Body of pancreas (tissue), 4 donors: ENCODE data around the gene CCDC86. TPM values are rescaled to one million over a fixed set of nuclear protein-coding genes. Genes with fewer than 3 reads are reported as not detected.

ENCODE experiments used
- ATAC-seq: fragments of 150-250 bp; one replicate; pipeline ENCODE4 v1.9.1; 2016
- DNase-seq, 4 donors: peaks; one replicate each; pipeline ENCODE4 v3.0.0-alpha.2; 2019
- H3K27ac ChIP-seq, 4 donors: fragments of 200-600 bp; sonication (generic); 1 replicate in 3 of 4; 2 replicates in 1 of 4; pipeline versions ENCODE4 v1.5.1 to v1.6.1; 2016 to 2019; ENCODE audit warnings: mild to moderate bottlenecking in 1 of 4, mixed read lengths in 1 of 4, moderate library complexity in 1 of 4
- H3K27me3 ChIP-seq, 2 donors: fragments of 200-600 bp; sonication (generic); one replicate each; pipeline ENCODE4 v1.6.0; 2016; ENCODE audit warnings: mild to moderate bottlenecking in 1 of 2
- H3K36me3 ChIP-seq, 2 donors: fragments of 200-600 bp; sonication (generic); replicated peaks in 1 of 2; 2 replicates each; pipeline ENCODE4 v1.5.1; 2016; ENCODE audit warnings: low read depth in 2 of 2; ENCODE audit not compliant: insufficient read depth in 1 of 2
- H3K4me1 ChIP-seq: fragments of 200-600 bp; sonication (generic); one replicate; pipeline ENCODE4 v1.6.0; 2016
- H3K4me3 ChIP-seq, 2 donors: fragments of 200-600 bp; sonication (generic); 1 replicate in 1 of 2; 2 replicates in 1 of 2; pipeline ENCODE4 v1.5.1; 2016 to 2019
- H3K9me3 ChIP-seq, 3 donors: fragments of 200-600 bp; sonication (generic); 1 replicate in 2 of 3; 2 replicates in 1 of 3; pipeline ENCODE4 v1.5.1; 2016
- CTCF ChIP-seq, 7 experiments: fragments of 450-650 bp in 4 of 7; fragments of 200-600 bp in 3 of 7; sonication (generic) in 3 of 7; IDR thresholded peaks; one replicate each; pipeline ENCODE4 v1.5.1; 2016 to 2019; ENCODE audit warnings: antibody characterized with exemption in 7 of 7
- POLR2A ChIP-seq, 3 donors: fragments of 450-650 bp; IDR thresholded peaks; one replicate each; pipeline ENCODE4 v1.6.1; 2016; ENCODE audit warnings: antibody characterized with exemption in 3 of 3, mild to moderate bottlenecking in 2 of 3
- WGBS, 2 donors: methylation state at CpG; one replicate each; pipeline ENCODE4 v1.1.5; 2017; 5-methylcytosine and 5-hydroxymethylcytosine counted together
- intact Hi-C: fragments of 100-400 bp; cut with DNase I; formaldehyde crosslinking; loops from one replicate; pipeline ENCODE4 v1.15.1; 2023
- total RNA-seq, 2 donors: library from RNA; depleted of rRNA; stranded (reverse); fragments of >200 nt; gene quantifications; one replicate each; pipeline ENCODE4 v1.1.0, GENCODE V29; 2016

The CCDC86 gene
- total RNA-seq, 2 donors from 2014 or later: 14.8 to 26.4 TPM

- TF ChIP-seq POLR2A (IDR thresholded peaks at IDR 0.05) (no peak), CTCF (IDR thresholded peaks at IDR 0.05) (no peak)
- intact Hi-C loops: no loop called here
- no peaks in the 10 kb centered on the region for H3K36me3 ChIP-seq
- H3K27ac ChIP-seq: no peak overlapping the region
- no peaks in the 10 kb centered on the region for H3K4me1 ChIP-seq
- H3K27me3 ChIP-seq: no peaks in the 10 kb centered on the region
- no peak for DNase-seq
- no peaks in the 10 kb centered on the region for H3K9me3 ChIP-seq
- WGBS, 2 donors: 100% methylated on average over 3 of the region's 3 CpGs; no CpG with 5 or more reads in 1 of the 2 donors
- no peak for ATAC-seq
- no peak overlapping the region for H3K4me3 ChIP-seq
These were observed 43.3 kb upstream of the CCDC86 start for GRCh38 chr11:60798631-60799030.

GRCh38 chr11:60801194-60801593, 40.7 kb upstream of the CCDC86 start:
- TF ChIP-seq CTCF (IDR thresholded peaks at IDR 0.05) (no peak), POLR2A (IDR thresholded peaks at IDR 0.05) (no peak)
- no peaks in the 10 kb centered on the region for H3K9me3 ChIP-seq
- H3K4me1 ChIP-seq: no peaks in the 10 kb centered on the region
- H3K4me3 ChIP-seq: no peak overlapping the region
- intact Hi-C loops: no loop called here
- no peak for DNase-seq
- 76 to 77% methylated on average over 10 of the region's 10 CpGs for WGBS, 2 donors
- no peak for ATAC-seq
- no peak overlapping the region for H3K27ac ChIP-seq
- H3K36me3 ChIP-seq: no peaks in the 10 kb centered on the region
- H3K27me3 ChIP-seq: no peaks in the 10 kb centered on the region

GRCh38 chr11:60803273-60803936, 38.5 kb upstream of the CCDC86 start:
- Histone ChIP-seq H3K9me3 (no peaks in the 10 kb centered on the region), H3K27me3 (no peaks in the 10 kb centered on the region), H3K4me1 (no peaks in the 10 kb centered on the region), H3K4me3 (no peak overlapping the region), H3K27ac (no peak overlapping the region), H3K36me3 (no peaks in the 10 kb centered on the region)
- no peak for DNase-seq
- intact Hi-C loops: no loop called here
- WGBS, 2 donors: 75% methylated on average over 7 of the region's 7 CpGs
- no peak for TF ChIP-seq CTCF (IDR thresholded peaks at IDR 0.05)
- no peak for TF ChIP-seq POLR2A (IDR thresholded peaks at IDR 0.05)
- no peak for ATAC-seq

GRCh38 chr11:60809249-60809648, 32.7 kb upstream of the CCDC86 start:
- no peaks in the 10 kb centered on the region for H3K27me3 ChIP-seq
- DNase-seq (no peak), ATAC-seq (no peak)
- no peaks in the 10 kb centered on the region for H3K4me1 ChIP-seq
- H3K36me3 ChIP-seq: no peaks in the 10 kb centered on the region
- TF ChIP-seq POLR2A (IDR thresholded peaks at IDR 0.05) (no peak), CTCF (IDR thresholded peaks at IDR 0.05) (no peak)
- no peak overlapping the region for H3K4me3 ChIP-seq
- H3K9me3 ChIP-seq: no peaks in the 10 kb centered on the region
- intact Hi-C loops: no loop called here
- 46 to 54% methylated on average over 3 of the region's 3 CpGs for WGBS, 2 donors
- no peak overlapping the region for H3K27ac ChIP-seq

GRCh38 chr11:60809691-60810090, 32.2 kb upstream of the CCDC86 start:
- H3K27ac ChIP-seq: no peak overlapping the region
- TF ChIP-seq CTCF (IDR thresholded peaks at IDR 0.05): no peak
- TF ChIP-seq POLR2A (IDR thresholded peaks at IDR 0.05): no peak
- intact Hi-C loops: no loop called here
- H3K27me3 ChIP-seq: no peaks in the 10 kb centered on the region
- WGBS, 2 donors: 74 to 76% methylated on average over 10 to 11 of the region's 11 CpGs
- H3K4me3 ChIP-seq: no peak overlapping the region
- H3K36me3 ChIP-seq: no peaks in the 10 kb centered on the region
- no peak for DNase-seq
- no peaks in the 10 kb centered on the region for H3K9me3 ChIP-seq
- no peaks in the 10 kb centered on the region for H3K4me1 ChIP-seq
- ATAC-seq: no peak
